ENCODE measurements around the gene SLF2. TPM values are rescaled to one million over a fixed set of nuclear protein-coding genes. Genes with fewer than 3 reads are reported as not detected.

SLF2 gene
- total RNA-seq, 4 donors from 2014 or later, result 22.1 to 32.4 (median 25.6) TPM

- Histone ChIP-seq H3K27me3 (no peaks in the 10 kb centered on the region), H3K27ac (peak overlapping the region in 2 of 4 donors; percentile 92 to 96), H3K36me3 (peaks cover 0 to 3% of the 10 kb centered on the region in 2 donors), H3K9me3 (no peaks in the 10 kb centered on the region), H3K4me3 (no peak overlapping the region), H3K4me1 (peaks cover 7 to 36% (median 8%) of the 10 kb centered on the region in 3 donors)
- no peak for TF ChIP-seq CTCF (IDR thresholded peaks at IDR 0.05)
- no peak for TF ChIP-seq POLR2AphosphoS5 (IDR thresholded peaks at IDR 0.05)
- no peak for TF ChIP-seq POLR2A (IDR thresholded peaks at IDR 0.05)
- TF ChIP-seq EP300 (IDR thresholded peaks at IDR 0.05), result no peak
- ATAC-seq, result no peak
- WGBS, 2 donors (ENCODE audit: low coverage in 1 of 2), result 59 to 85% methylated on average over 4 of the region's 4 CpGs
Observed at GRCh38 chr10:100911472-100911871, 1.3 kb upstream of the SLF2 start.

- Histone ChIP-seq H3K27me3 (no peaks in the 10 kb centered on the region), H3K4me1 (peaks cover 7 to 43% (median 8%) of the 10 kb centered on the region in 3 donors), H3K9me3 (no peaks in the 10 kb centered on the region), H3K27ac (peak overlapping the region; percentile 30 to 98 (median 94)), H3K36me3 (peaks cover 0 to 10% of the 10 kb centered on the region in 2 donors), H3K4me3 (peak overlapping the region; percentile 78 to 97)
- TF ChIP-seq POLR2A (IDR thresholded peaks at IDR 0.05) (no peak), POLR2AphosphoS5 (IDR thresholded peaks at IDR 0.05) (no peak), EP300 (IDR thresholded peaks at IDR 0.05) (no peak), CTCF (IDR thresholded peaks at IDR 0.05) (no peak)
- WGBS, 2 donors (ENCODE audit: low coverage in 1 of 2), result 7 to 15% methylated on average over 10 to 12 of the region's 12 CpGs
- no peak for ATAC-seq
Observed at GRCh38 chr10:100912013-100912604, 654 bp upstream of the SLF2 start.

GRCh38 chr10:100913470-100913865, 705 bp downstream of the SLF2 start:
- Histone ChIP-seq H3K9me3 (no peaks in the 10 kb centered on the region), H3K36me3 (peaks cover 5 to 23% of the 10 kb centered on the region in 2 donors), H3K4me1 (peaks cover 7 to 46% (median 8%) of the 10 kb centered on the region in 3 donors), H3K4me3 (peak overlapping the region; percentile 78 to 97), H3K27me3 (no peaks in the 10 kb centered on the region), H3K27ac (peak overlapping the region; percentile 88 to 98 (median 94))
- no peak for ATAC-seq
- no peak for TF ChIP-seq POLR2AphosphoS5 (IDR thresholded peaks at IDR 0.05)
- TF ChIP-seq EP300 (IDR thresholded peaks at IDR 0.05), result no peak
- no peak for TF ChIP-seq CTCF (IDR thresholded peaks at IDR 0.05)
- TF ChIP-seq POLR2A (IDR thresholded peaks at IDR 0.05), result no peak
- 2 to 6% methylated on average over 9 to 10 of the region's 10 CpGs for WGBS, 2 donors (ENCODE audit: low coverage in 1 of 2)

GRCh38 chr10:100917071-100917470, 4.3 kb downstream of the SLF2 start:
- TF ChIP-seq CTCF (IDR thresholded peaks at IDR 0.05) (no peak), POLR2AphosphoS5 (IDR thresholded peaks at IDR 0.05) (no peak), EP300 (IDR thresholded peaks at IDR 0.05) (no peak), POLR2A (IDR thresholded peaks at IDR 0.05) (no peak)
- no peak overlapping the region for H3K27ac ChIP-seq
- ATAC-seq, result no peak

GRCh38 chr10:100923580-100923979, 10.8 kb downstream of the SLF2 start:
- ATAC-seq, result no peak
- Histone ChIP-seq H3K9me3 (no peaks in the 10 kb centered on the region), H3K27me3 (no peaks in the 10 kb centered on the region), H3K4me1 (no peaks in the 10 kb centered on the region), H3K27ac (no peak overlapping the region), H3K4me3 (no peak overlapping the region), H3K36me3 (peaks cover 11 to 97% of the 10 kb centered on the region in 2 donors)
- TF ChIP-seq POLR2AphosphoS5 (IDR thresholded peaks at IDR 0.05) (no peak), EP300 (IDR thresholded peaks at IDR 0.05) (no peak), POLR2A (IDR thresholded peaks at IDR 0.05) (no peak), CTCF (IDR thresholded peaks at IDR 0.05) (no peak)

More at GRCh38 chr10:100917071-100917470, 4.3 kb downstream of the SLF2 start:
- H3K27me3 ChIP-seq, result no peaks in the 10 kb centered on the region
- WGBS, 2 donors (ENCODE audit: low coverage in 1 of 2), result 63 to 81% methylated on average over 3 of the region's 3 CpGs
- H3K4me3 ChIP-seq, result no peak overlapping the region
- H3K36me3 ChIP-seq, result peaks cover 7 to 59% of the 10 kb centered on the region in 2 donors
- H3K4me1 ChIP-seq, result peaks cover 7 to 39% (median 8%) of the 10 kb centered on the region in 3 donors
- H3K9me3 ChIP-seq, result no peaks in the 10 kb centered on the region
